GM18502 (cell line): ENCODE results near the gene RUSF1.

Experiments
- ATAC-seq: cut with Tn5 transposase; IDR thresholded peaks from one replicate; pipeline ENCODE4 v1.9.1; 2021; ENCODE audit warnings: mild to moderate bottlenecking; ENCODE audit not compliant: unreplicated experiment, poor library complexity

Gene RUSF1

GRCh38 chr16:31473264-31473984 lies 34.8 kb downstream of the RUSF1 start:
- no peak for ATAC-seq

GRCh38 chr16:31472709-31473203 lies 35.4 kb downstream of the RUSF1 start:
- peak; percentile 45 for ATAC-seq

- ATAC-seq: no peak
Observed at GRCh38 chr16:31471875-31472708, 36.1 kb downstream of the RUSF1 start, which contains the start of gene TGFB1I1. TGFB1I1 (plus strand) TSS chr16:31472152; CDS start chr16:31472189, 37 bp downstream.

- ATAC-seq: no peak
Observed at GRCh38 chr16:31471241-31471874, 36.8 kb downstream of the RUSF1 start.

GRCh38 chr16:31470615-31471014 lies 37.6 kb downstream of the RUSF1 start:
- no peak for ATAC-seq

- ATAC-seq: no peak
Observed at GRCh38 chr16:31467858-31468257, 40.3 kb downstream of the RUSF1 start.

GRCh38 chr16:31467151-31467773 lies 40.9 kb downstream of the RUSF1 start:
- no peak for ATAC-seq

- ATAC-seq: no peak
Observed at GRCh38 chr16:31466381-31466841, 41.8 kb downstream of the RUSF1 start.

- no peak for ATAC-seq
Observed at GRCh38 chr16:31465788-31466370, 42.3 kb downstream of the RUSF1 start.

GRCh38 chr16:31464781-31465260 lies 43.4 kb downstream of the RUSF1 start:
- no peak for ATAC-seq

GRCh38 chr16:31464348-31464769 lies 43.8 kb downstream of the RUSF1 start:
- ATAC-seq: no peak

GRCh38 chr16:31461921-31462804 lies 46.0 kb downstream of the RUSF1 start:
- ATAC-seq: no peak

GRCh38 chr16:31461201-31461920 lies 46.8 kb downstream of the RUSF1 start:
- no peak for ATAC-seq

GRCh38 chr16:31460582-31461002 lies 47.6 kb downstream of the RUSF1 start:
- no peak for ATAC-seq

GRCh38 chr16:31459687-31460581 lies 48.3 kb downstream of the RUSF1 start:
- ATAC-seq: peak; percentile 72

GRCh38 chr16:31458844-31459686 lies 49.1 kb downstream of the RUSF1 start, which contains the start of gene ARMC5:
ARMC5 (plus strand) TSS chr16:31459501; CDS start chr16:31459525, 24 bp downstream.
- peak; percentile 72 for ATAC-seq
